Effector memory CD8-positive, alpha-beta T cell (primary cell): ENCODE measurements around the gene ITGB6.
"Not testable (repeated sequence)": the region's sequence is repeated elsewhere in the genome, so short reads cannot be mapped to it uniquely, and the experiment has no call there.

Experiments
- ATAC-seq: fragments of 150-1000 bp; cut with Tn5 transposase; replicated peaks from 2 replicates; pipeline ENCODE4 v1.10.0; 2021; ENCODE audit warnings: mild to moderate bottlenecking, moderate library complexity
- DNase-seq, 3 experiments: peaks; one replicate each; pipeline ENCODE4 v3.0.0; 2021
- H3K27ac Mint-ChIP-seq, 2 donors: one replicate each; pipeline ENCODE4 v1.8.0; 2022; ENCODE audit warnings: mild to moderate bottlenecking in 2 of 2, mixed read lengths in 2 of 2, moderate library complexity in 2 of 2
- H3K27me3 Mint-ChIP-seq, 2 donors: one replicate each; pipeline ENCODE4 v1.8.0; 2022; ENCODE audit warnings: mixed read lengths in 2 of 2
- H3K36me3 Mint-ChIP-seq: one replicate; pipeline ENCODE4 v1.8.0; 2022; ENCODE audit warnings: mild to moderate bottlenecking, moderate library complexity, mixed read lengths; ENCODE audit not compliant: insufficient read depth
- H3K4me1 Mint-ChIP-seq, 2 donors: one replicate each; pipeline ENCODE4 v1.8.0; 2022; ENCODE audit warnings: low read depth in 2 of 2, mixed read lengths in 2 of 2
- H3K4me3 Mint-ChIP-seq, 2 donors: one replicate each; pipeline ENCODE4 v1.8.0; 2022; ENCODE audit warnings: mild to moderate bottlenecking in 2 of 2, mixed read lengths in 2 of 2, moderate library complexity in 2 of 2
- H3K9me3 Mint-ChIP-seq, 2 donors: one replicate each; pipeline ENCODE4 v1.8.0; 2022; ENCODE audit warnings: mixed read lengths in 2 of 2

ITGB6 gene

GRCh38 chr2:160126756-160127155 lies 73.3 kb downstream of the ITGB6 start:
- H3K4me3 Mint-ChIP-seq: no peak overlapping the region
- no peaks in the 10 kb centered on the region for H3K36me3 Mint-ChIP-seq
- peaks cover 31 to 35% of the 10 kb centered on the region in 2 donors for H3K27me3 Mint-ChIP-seq
- no peaks in the 10 kb centered on the region for H3K9me3 Mint-ChIP-seq
- DNase-seq: no peak
- H3K4me1 Mint-ChIP-seq: no peaks in the 10 kb centered on the region
- no peak overlapping the region for H3K27ac Mint-ChIP-seq
- ATAC-seq: no peak

DNA sequence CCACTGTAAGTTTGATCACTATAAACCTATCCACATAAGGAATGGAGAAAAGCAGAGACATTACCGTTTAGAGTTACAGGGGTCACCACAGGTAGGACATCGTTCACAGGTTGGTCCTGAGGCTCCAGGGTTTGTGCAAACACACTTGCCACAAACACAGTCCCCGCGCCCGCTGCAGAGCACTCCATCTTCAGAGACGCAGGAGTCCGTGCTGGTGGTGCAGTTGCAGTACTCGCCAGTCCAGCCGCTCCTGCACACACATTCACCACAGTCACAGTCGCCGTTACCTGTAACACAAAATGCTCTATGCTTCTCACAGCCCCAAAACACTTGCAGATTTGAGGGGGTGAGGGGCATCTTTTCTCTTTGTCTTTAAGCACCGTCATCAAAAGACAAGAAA lies 73.8 kb downstream of the ITGB6 start:
- H3K9me3 Mint-ChIP-seq: no peaks in the 10 kb centered on the region
- no peaks in the 10 kb centered on the region for H3K4me1 Mint-ChIP-seq
- H3K27me3 Mint-ChIP-seq: peaks cover 30 to 35% of the 10 kb centered on the region in 2 donors
- no peak for DNase-seq
- no peak overlapping the region for H3K27ac Mint-ChIP-seq
- no peaks in the 10 kb centered on the region for H3K36me3 Mint-ChIP-seq
- ATAC-seq: no peak
- no peak overlapping the region for H3K4me3 Mint-ChIP-seq

DNA sequence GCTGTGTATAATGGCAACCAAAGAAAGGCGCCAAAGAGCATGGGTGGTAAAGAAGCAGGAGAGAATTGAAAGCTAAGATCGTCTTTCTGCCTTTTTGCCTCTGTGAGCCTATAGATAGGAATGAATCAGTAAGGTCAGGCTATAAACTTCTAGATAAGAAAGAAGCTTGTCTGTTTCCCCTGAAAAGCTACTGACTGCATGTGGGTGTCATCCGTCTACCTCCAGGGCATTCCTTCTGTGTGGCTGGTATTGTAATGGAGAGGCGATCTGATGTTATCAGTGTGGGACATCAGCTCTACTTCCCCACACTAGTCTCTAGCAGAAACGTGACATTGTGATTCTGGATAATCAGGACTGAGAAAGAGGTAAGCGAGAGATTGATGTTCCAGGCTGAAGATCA lies 74.2 kb downstream of the ITGB6 start:
- ATAC-seq: no peak
- Mint-ChIP-seq H3K9me3 (no peaks in the 10 kb centered on the region), H3K4me3 (no peak overlapping the region)

GRCh38 chr2:160125366-160125765 lies 74.7 kb downstream of the ITGB6 start:
- H3K27me3 Mint-ChIP-seq: peaks cover 30 to 35% of the 10 kb centered on the region in 2 donors
- H3K4me3 Mint-ChIP-seq: no peak overlapping the region
- no peaks in the 10 kb centered on the region for H3K36me3 Mint-ChIP-seq
- ATAC-seq (no peak), DNase-seq (no peak)
- H3K27ac Mint-ChIP-seq: no peak overlapping the region
- H3K4me1 Mint-ChIP-seq: no peaks in the 10 kb centered on the region
- H3K9me3 Mint-ChIP-seq: no peaks in the 10 kb centered on the region

More for the DNA sequence above, 74.2 kb downstream of the ITGB6 start:
- DNase-seq: no peak
- H3K4me1 Mint-ChIP-seq: no peaks in the 10 kb centered on the region
- no peaks in the 10 kb centered on the region for H3K36me3 Mint-ChIP-seq
- H3K27ac Mint-ChIP-seq: no peak overlapping the region
- H3K27me3 Mint-ChIP-seq: peaks cover 30 to 35% of the 10 kb centered on the region in 2 donors

GRCh38 chr2:160124571-160124970 lies 75.5 kb downstream of the ITGB6 start:
- no peak for ATAC-seq
- H3K4me1 Mint-ChIP-seq: no peaks in the 10 kb centered on the region
- no peaks in the 10 kb centered on the region for H3K36me3 Mint-ChIP-seq
- H3K9me3 Mint-ChIP-seq: no peaks in the 10 kb centered on the region
- DNase-seq: no peak
- no peak overlapping the region for H3K4me3 Mint-ChIP-seq
- peaks cover 30 to 35% of the 10 kb centered on the region in 2 donors for H3K27me3 Mint-ChIP-seq
- H3K27ac Mint-ChIP-seq: no peak overlapping the region

- not testable (repeated sequence) for H3K4me1 Mint-ChIP-seq, H3K36me3 Mint-ChIP-seq, DNase-seq, ATAC-seq, H3K9me3 Mint-ChIP-seq, H3K27ac Mint-ChIP-seq, H3K4me3 Mint-ChIP-seq
- H3K27me3 Mint-ChIP-seq: peaks cover 38 to 42% of the 10 kb centered on the region in 2 donors
These were observed 85.4 kb downstream of the ITGB6 start for GRCh38 chr2:160114721-160115120.

DNA sequence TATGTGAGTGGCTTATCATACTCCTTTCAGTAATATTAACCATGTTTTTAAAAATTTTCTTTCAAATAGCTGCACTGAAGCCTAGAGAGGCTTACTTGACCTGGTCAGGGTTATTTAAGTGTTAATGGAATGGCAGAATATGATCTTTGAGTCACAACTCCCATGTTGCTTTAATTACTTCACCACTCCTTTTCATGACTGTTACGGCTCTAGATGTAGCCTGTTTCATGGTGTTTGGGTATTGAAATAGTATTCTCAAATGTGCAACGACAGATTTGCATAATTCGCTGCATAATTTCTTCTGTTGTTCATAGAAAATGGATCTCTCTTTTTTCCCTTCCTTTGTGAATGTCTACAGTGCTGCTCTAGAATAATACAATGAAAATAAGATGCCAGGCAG lies 86.1 kb downstream of the ITGB6 start:
- Mint-ChIP-seq H3K27me3 (peaks cover 38 to 42% of the 10 kb centered on the region in 2 donors), H3K9me3 (no peaks in the 10 kb centered on the region), H3K4me1 (no peaks in the 10 kb centered on the region), H3K27ac (no peak overlapping the region), H3K4me3 (no peak overlapping the region), H3K36me3 (no peaks in the 10 kb centered on the region)
- DNase-seq: no peak
- no peak for ATAC-seq

- Mint-ChIP-seq H3K36me3 (no peaks in the 10 kb centered on the region), H3K27me3 (peaks cover 43 to 46% of the 10 kb centered on the region in 2 donors), H3K9me3 (no peaks in the 10 kb centered on the region), H3K4me3 (no peak overlapping the region), H3K27ac (no peak overlapping the region), H3K4me1 (no peaks in the 10 kb centered on the region)
- no peak for ATAC-seq
- no peak for DNase-seq
These were observed 87.9 kb downstream of the ITGB6 start for GRCh38 chr2:160111951-160112798.

- Mint-ChIP-seq H3K27ac (no peak overlapping the region), H3K4me3 (no peak overlapping the region), H3K36me3 (no peaks in the 10 kb centered on the region), H3K27me3 (peaks cover 44 to 52% of the 10 kb centered on the region in 2 donors), H3K4me1 (no peaks in the 10 kb centered on the region), H3K9me3 (no peaks in the 10 kb centered on the region)
- no peak for DNase-seq
- no peak for ATAC-seq
These were observed 89.3 kb downstream of the ITGB6 start for GRCh38 chr2:160110674-160111239.

GRCh38 chr2:160109939-160110673 lies 90.0 kb downstream of the ITGB6 start:
- no peaks in the 10 kb centered on the region for H3K36me3 Mint-ChIP-seq
- H3K4me3 Mint-ChIP-seq: no peak overlapping the region
- peaks cover 38 to 45% of the 10 kb centered on the region in 2 donors for H3K27me3 Mint-ChIP-seq
- H3K4me1 Mint-ChIP-seq: no peaks in the 10 kb centered on the region
- ATAC-seq (peak; percentile 80), DNase-seq (peak; percentile 27 to 52 (median 44))
- H3K27ac Mint-ChIP-seq: no peak overlapping the region
- H3K9me3 Mint-ChIP-seq: no peaks in the 10 kb centered on the region

DNA sequence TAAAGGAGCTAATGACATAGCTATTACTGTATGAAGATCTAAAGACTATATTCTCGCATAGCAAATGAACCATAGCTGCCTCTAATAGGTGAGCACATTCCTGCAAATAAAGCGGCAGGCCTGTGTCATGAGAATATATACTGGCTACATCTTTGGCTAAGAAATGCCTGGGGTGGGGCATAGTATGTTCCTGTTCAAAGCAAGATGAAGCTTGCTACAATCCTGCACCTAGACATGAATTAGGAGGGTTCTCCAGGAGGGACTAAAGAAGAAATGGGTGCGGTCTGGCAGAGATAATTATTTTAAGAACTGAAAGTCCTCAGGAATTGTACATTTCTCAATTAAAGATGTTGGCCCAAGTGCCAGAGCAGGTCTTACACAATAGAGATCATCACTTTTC lies 90.8 kb downstream of the ITGB6 start:
- DNase-seq (no peak), ATAC-seq (no peak)
- Mint-ChIP-seq H3K27ac (no peak overlapping the region), H3K4me3 (no peak overlapping the region), H3K9me3 (no peaks in the 10 kb centered on the region), H3K4me1 (no peaks in the 10 kb centered on the region), H3K27me3 (peaks cover 30 to 40% of the 10 kb centered on the region in 2 donors), H3K36me3 (no peaks in the 10 kb centered on the region)

GRCh38 chr2:160108646-160109045 lies 91.4 kb downstream of the ITGB6 start:
- Mint-ChIP-seq H3K9me3 (no peaks in the 10 kb centered on the region), H3K27me3 (peaks cover 28 to 37% of the 10 kb centered on the region in 2 donors), H3K36me3 (no peaks in the 10 kb centered on the region), H3K4me3 (no peak overlapping the region), H3K4me1 (no peaks in the 10 kb centered on the region), H3K27ac (no peak overlapping the region)
- ATAC-seq (no peak), DNase-seq (no peak)

DNA sequence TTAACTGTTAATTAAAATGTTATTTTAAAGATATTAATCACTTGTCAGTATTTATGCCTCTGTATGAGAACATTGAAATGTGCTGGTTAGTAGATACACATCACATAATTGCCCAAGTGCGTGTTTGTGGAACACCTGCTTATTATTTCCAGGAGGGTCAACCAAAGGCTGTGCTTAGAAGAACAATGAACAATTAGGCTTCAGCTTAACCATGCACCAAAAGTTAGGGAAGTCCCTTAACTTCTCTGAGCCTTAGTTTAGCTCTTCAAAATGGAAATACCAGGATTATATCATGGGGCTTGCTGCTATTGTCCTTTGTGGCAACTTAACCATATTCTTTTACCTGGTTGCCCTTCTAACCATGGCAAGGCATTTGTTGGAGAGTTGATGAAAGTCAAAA lies 94.7 kb downstream of the ITGB6 start:
- Mint-ChIP-seq H3K27me3 (peaks cover 31 to 41% of the 10 kb centered on the region in 2 donors), H3K27ac (no peak overlapping the region), H3K36me3 (no peaks in the 10 kb centered on the region), H3K9me3 (no peaks in the 10 kb centered on the region), H3K4me1 (no peaks in the 10 kb centered on the region), H3K4me3 (no peak overlapping the region)
- ATAC-seq (no peak), DNase-seq (no peak)
